K562 (cell line): Measurements from ENCODE around the gene TXNIP. TPM values are rescaled to one million over a fixed set of nuclear protein-coding genes. Genes with fewer than 3 reads are reported as not detected.

Experiments used
- BCL6 ChIP-seq: fragments of 250-450 bp; sonication (Bioruptor Pico); IDR thresholded peaks from 2 replicates; pipeline ENCODE4 v1.4.0; 2020
- BDP1 ChIP-seq: IDR thresholded peaks from 3 replicates; pipeline ENCODE4 v1.6.1; 2011; ENCODE audit not compliant: insufficient read length, insufficient read depth
- ETV1 ChIP-seq: fragments of 450-650 bp; conservative IDR thresholded peaks from 2 replicates; pipeline ENCODE4 v1.6.1; 2016; ENCODE audit warnings: missing genetic modification characterization, control low read depth, low read depth, missing compliant biosample characterization
- HMGXB4 ChIP-seq: sonication (generic); formaldehyde crosslinking; IDR thresholded peaks from 2 replicates; pipeline ENCODE4 v1.8.1; 2023; ENCODE audit warnings: mild to moderate bottlenecking, missing genetic modification reagents
- MCM5 ChIP-seq: fragments of 450-650 bp; IDR thresholded peaks from 2 replicates; pipeline ENCODE4 v1.6.1; 2016; ENCODE audit warnings: low read depth
- MED1 ChIP-seq: sonication (generic); formaldehyde crosslinking; IDR thresholded peaks from 2 replicates; pipeline ENCODE4 v1.8.1; 2023; ENCODE audit warnings: missing genetic modification reagents, borderline replicate concordance
- MNT ChIP-seq, 2 experiments: fragments of 450-650 bp; conservative IDR thresholded peaks; 2 replicates each; pipeline ENCODE4 v1.6.1; 2017; ENCODE audit warnings: mild to moderate bottlenecking in 2 of 2, moderate library complexity in 2 of 2
- MXD1 ChIP-seq: fragments of 250-450 bp; sonication (Bioruptor Pico); IDR thresholded peaks from 2 replicates; pipeline ENCODE4 v1.8.0; 2021; ENCODE audit warnings: borderline replicate concordance, mild to moderate bottlenecking, moderate library complexity; ENCODE audit not compliant: poor library complexity, severe bottlenecking
- SMARCA4 ChIP-seq: fragments of 450-650 bp; IDR thresholded peaks from 2 replicates; pipeline ENCODE4 v1.6.1; 2016
- SMARCA5 ChIP-seq: fragments of 450-650 bp; IDR thresholded peaks from 2 replicates; pipeline ENCODE4 v1.6.1; 2016
- SNIP1 ChIP-seq: fragments of 450-650 bp; IDR thresholded peaks from 2 replicates; pipeline ENCODE4 v1.7.1; 2017; ENCODE audit warnings: low read depth, mild to moderate bottlenecking
- TCF3 ChIP-seq: sonication (generic); formaldehyde crosslinking; IDR thresholded peaks from 2 replicates; pipeline ENCODE4 v1.4.0; 2020; ENCODE audit warnings: mild to moderate bottlenecking, missing genetic modification reagents
- ZNF212 ChIP-seq: fragments of 450-650 bp; formaldehyde crosslinking; IDR thresholded peaks from 2 replicates; pipeline ENCODE4 v1.4.0; 2020; ENCODE audit warnings: mild to moderate bottlenecking
- ZNF253 ChIP-seq: fragments of 250-450 bp; sonication (Bioruptor Pico); conservative IDR thresholded peaks from 2 replicates; pipeline ENCODE4 v1.6.1; 2021; ENCODE audit warnings: mild to moderate bottlenecking
- ZNF347 ChIP-seq: fragments of 450-650 bp; formaldehyde crosslinking; IDR thresholded peaks from 2 replicates; pipeline ENCODE4 v1.4.0; 2020; ENCODE audit warnings: low read depth, mild to moderate bottlenecking, moderate library complexity
- ZNF395 ChIP-seq: fragments of 200-800 bp; sonication (Bioruptor generic); IDR thresholded peaks from 2 replicates; pipeline ENCODE4 v1.6.1; 2017; ENCODE audit warnings: missing genetic modification characterization, missing compliant biosample characterization
- ZNF511 ChIP-seq: sonication (generic); formaldehyde crosslinking; IDR thresholded peaks from 2 replicates; pipeline ENCODE4 v1.8.0; 2022; ENCODE audit warnings: mild to moderate bottlenecking, missing genetic modification reagents
- ZNF512 ChIP-seq: IDR thresholded peaks from 2 replicates; pipeline ENCODE4 v1.6.1; 2016; ENCODE audit warnings: missing genetic modification characterization, missing compliant biosample characterization
- ZNF778 ChIP-seq: fragments of 450-650 bp; formaldehyde crosslinking; IDR thresholded peaks from 2 replicates; pipeline ENCODE4 v1.4.0; 2020; ENCODE audit warnings: mild to moderate bottlenecking, moderate library complexity
- polyA plus RNA-seq, 8 experiments: library from polyadenylated mRNA; depleted of rRNA in 4 of 8; stranded (reverse) in 5 of 8; unstranded in 3 of 8; fragments of >200 nt; fragmentation: Nextera tagmentation in 2 of 8; fragmentation: Illumina TruSeq in 1 of 8; extraction: Ambion mirVana in 2 of 8; extraction: Trizol in 1 of 8; gene quantifications; 2 replicates each; pipeline versions ENCODE4 v1.2.1 to v1.2.3, GENCODE V29; 2011 to 2014; ENCODE audit warnings: inconsistent platforms in 1 of 8, missing spikeins in 1 of 8
- total RNA-seq, 7 experiments: library from RNA; depleted of rRNA in 6 of 7; stranded (reverse); fragments of >200 nt in 6 of 7; fragmentation: Illumina TruSeq in 2 of 7; extraction: Trizol in 2 of 7; gene quantifications; 2 replicates each; pipeline versions ENCODE4 v1.2.1 to v1.2.3, GENCODE V29; 2011 to 2021; ENCODE audit warnings: low replicate concordance in 1 of 7

The TXNIP gene
- total and polyA plus RNA-seq, 9 of the 15 experiments (the other 6 are each of a cell fraction or from before 2014, with no cell fraction given): 120 to 499 (median 257) TPM

- TF ChIP-seq ZNF512: no peak
- TF ChIP-seq ZNF778 (CRISPR knock-in tag): no peak
- TF ChIP-seq MXD1: no peak
- TF ChIP-seq ZNF253 (CRISPR knock-in tag): peak; percentile 70; the same call in 1 of the 2 replicates
- TF ChIP-seq TCF3 (CRISPR knock-in tag): no peak
- TF ChIP-seq BDP1: no peak
- TF ChIP-seq SMARCA4: no peak
- TF ChIP-seq SMARCA5: no peak
- no peak for TF ChIP-seq MCM5
- no peak for TF ChIP-seq SNIP1
- no peak for TF ChIP-seq ETV1 (tag)
- no peak for TF ChIP-seq MNT (conservative IDR thresholded peaks at IDR 0.05)
- no peak for TF ChIP-seq ZNF212 (CRISPR knock-in tag)
- TF ChIP-seq HMGXB4 (CRISPR knock-in tag): no peak
- TF ChIP-seq ZNF347: no peak
- TF ChIP-seq BCL6 (CRISPR knock-in tag): no peak
- TF ChIP-seq ZNF395: 0 out of 2 replicates have a peak, but pooled peaks have one; percentile 39
- TF ChIP-seq ZNF511 (CRISPR knock-in tag): no peak
- no peak for TF ChIP-seq MED1 (CRISPR knock-in tag)
Measured at GRCh38 chr1:145992958-145993617, 3.3 kb downstream of the TXNIP start (continued).
